K562 (cell line): ENCODE measurements around the gene ALG14. TPM values are rescaled to one million over a fixed set of nuclear protein-coding genes. Genes with fewer than 3 reads are reported as not detected.
A peak's percentile ranks its signal among the peaks of the same experiment; 100 is the strongest.

Experiments used
- FOXP1 ChIP-seq: sonication (generic); formaldehyde crosslinking; IDR thresholded peaks from 2 replicates; pipeline ENCODE4 v1.8.0; 2022; ENCODE audit warnings: mild to moderate bottlenecking, missing genetic modification reagents
- NBN ChIP-seq: fragments of 450-650 bp; IDR thresholded peaks from 2 replicates; pipeline ENCODE4 v1.6.1; 2016; ENCODE audit warnings: low read depth, mild to moderate bottlenecking
- POLR2G ChIP-seq: fragments of 200-400 bp; formaldehyde crosslinking; IDR thresholded peaks from 2 replicates; pipeline ENCODE4 v1.6.1; 2017; ENCODE audit warnings: low read depth, mild to moderate bottlenecking, antibody characterized with exemption, low read length, moderate library complexity
- SFPQ ChIP-seq: fragments of 200-400 bp; formaldehyde crosslinking; IDR thresholded peaks from 2 replicates; pipeline ENCODE4 v1.6.1; 2017; ENCODE audit warnings: mild to moderate bottlenecking, low read depth, low read length, moderate library complexity
- ZBTB12 ChIP-seq: fragments of 250-450 bp; sonication (Bioruptor Pico); IDR thresholded peaks from 2 replicates; pipeline ENCODE4 v1.4.0; 2020
- ZBTB17 ChIP-seq: fragments of 450-650 bp; formaldehyde crosslinking; IDR thresholded peaks from 2 replicates; pipeline ENCODE4 v1.4.0; 2020; ENCODE audit warnings: mild to moderate bottlenecking
- ZNF444 ChIP-seq: fragments of 250-450 bp; sonication (Bioruptor Pico); IDR thresholded peaks from 2 replicates; pipeline ENCODE4 v1.4.0; 2020; ENCODE audit warnings: mild to moderate bottlenecking, moderate library complexity
- ZNF583 ChIP-seq: fragments of 250-450 bp; sonication (Bioruptor Pico); IDR thresholded peaks from 2 replicates; pipeline ENCODE4 v1.4.0; 2020
- ZNF592 ChIP-seq: fragments of 450-650 bp; IDR thresholded peaks from 2 replicates; pipeline ENCODE4 v1.6.1; 2017; ENCODE audit warnings: antibody characterized with exemption, mild to moderate bottlenecking
- polyA plus RNA-seq, 8 experiments: library from polyadenylated mRNA; depleted of rRNA in 4 of 8; stranded (reverse) in 5 of 8; unstranded in 3 of 8; fragments of >200 nt; fragmentation: Nextera tagmentation in 2 of 8; fragmentation: Illumina TruSeq in 1 of 8; extraction: Ambion mirVana in 2 of 8; extraction: Trizol in 1 of 8; gene quantifications; 2 replicates each; pipeline versions ENCODE4 v1.2.1 to v1.2.3, GENCODE V29; 2011 to 2014; ENCODE audit warnings: inconsistent platforms in 1 of 8, missing spikeins in 1 of 8
- total RNA-seq, 7 experiments: library from RNA; depleted of rRNA in 6 of 7; stranded (reverse); fragments of >200 nt in 6 of 7; fragmentation: Illumina TruSeq in 2 of 7; extraction: Trizol in 2 of 7; gene quantifications; 2 replicates each; pipeline versions ENCODE4 v1.2.1 to v1.2.3, GENCODE V29; 2011 to 2021; ENCODE audit warnings: low replicate concordance in 1 of 7
- TF ChIP-seq, protein P1 (sequence below): sonication (generic); formaldehyde crosslinking; IDR thresholded peaks from 2 replicates; pipeline ENCODE4 v1.8.0; 2022; ENCODE audit warnings: missing genetic modification reagents, mild to moderate bottlenecking, moderate library complexity, borderline replicate concordance
- TF ChIP-seq, protein P2 (sequence below): fragments of 450-650 bp; IDR thresholded peaks from 2 replicates; pipeline ENCODE4 v1.7.0; 2016; ENCODE audit warnings: borderline replicate concordance

The ALG14 gene
- total and polyA plus RNA-seq, 9 of the 15 experiments (the other 6 are each of a cell fraction or from before 2014, with no cell fraction given) = 2.8 to 16.2 (median 4.9) TPM

DNA sequence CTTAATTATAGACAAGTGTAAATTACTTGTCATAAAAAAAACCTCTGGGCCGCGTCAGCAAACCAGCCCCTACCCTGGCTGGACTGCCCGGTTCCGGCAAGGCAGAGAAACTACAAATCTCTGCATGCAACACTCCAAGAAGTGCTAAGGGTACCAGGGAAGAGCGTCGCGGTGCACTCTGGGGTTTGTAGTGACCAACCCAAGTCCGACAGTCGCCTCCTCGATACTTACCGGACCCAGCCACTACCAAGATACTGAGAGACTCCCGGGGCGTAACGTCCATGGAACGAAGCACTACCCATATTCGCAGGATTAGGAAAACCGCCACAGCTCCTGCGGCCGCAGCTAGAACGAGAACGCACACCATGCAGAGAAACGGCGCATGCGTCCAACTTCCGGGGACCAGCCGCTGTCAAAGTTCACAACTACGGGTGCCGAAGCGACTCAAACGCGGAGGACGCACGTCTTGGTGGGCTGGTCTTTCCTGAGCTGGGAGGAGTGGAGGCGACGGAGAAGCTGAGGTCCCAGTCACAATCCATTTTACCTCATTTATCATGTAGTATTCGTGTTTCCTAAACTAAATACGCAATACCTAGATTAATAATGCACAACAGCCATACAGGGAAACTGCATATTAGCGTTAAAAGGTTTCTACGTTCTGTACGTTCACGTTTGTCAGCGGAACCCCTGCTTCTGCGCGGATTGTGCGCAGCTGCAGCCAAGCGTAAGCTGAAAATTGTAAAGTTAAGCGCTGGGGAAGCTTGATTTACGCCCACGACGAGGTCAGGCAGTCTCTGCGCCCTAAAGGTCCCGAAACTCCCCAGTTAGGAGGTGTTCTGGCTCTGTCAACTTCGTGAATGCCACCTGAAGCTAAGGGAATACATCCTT is at the start of gene ALG14 (continued):
- TF ChIP-seq ZNF592 (peak; percentile 54; the same call in 1 of the 2 replicates), POLR2G (peak; percentile 79), FOXP1 (CRISPR knock-in tag) (peak; percentile 73; the same call in 1 of the 2 replicates), ZBTB12 (CRISPR knock-in tag) (no peak), SFPQ (no peak), ZNF583 (CRISPR knock-in tag) (no peak), ZBTB17 (peak; percentile 62; the same call in 1 of the 2 replicates), ZNF444 (CRISPR knock-in tag) (0 out of 2 replicates have a peak, but pooled peaks have one; percentile 45), NBN (peak; percentile 83)
- TF ChIP-seq, protein P1, sequence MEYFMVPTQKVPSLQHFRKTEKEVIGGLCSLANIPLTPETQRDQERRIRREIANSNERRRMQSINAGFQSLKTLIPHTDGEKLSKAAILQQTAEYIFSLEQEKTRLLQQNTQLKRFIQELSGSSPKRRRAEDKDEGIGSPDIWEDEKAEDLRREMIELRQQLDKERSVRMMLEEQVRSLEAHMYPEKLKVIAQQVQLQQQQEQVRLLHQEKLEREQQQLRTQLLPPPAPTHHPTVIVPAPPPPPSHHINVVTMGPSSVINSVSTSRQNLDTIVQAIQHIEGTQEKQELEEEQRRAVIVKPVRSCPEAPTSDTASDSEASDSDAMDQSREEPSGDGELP (CRISPR knock-in tag) = peak; percentile 86
- TF ChIP-seq, protein P2, sequence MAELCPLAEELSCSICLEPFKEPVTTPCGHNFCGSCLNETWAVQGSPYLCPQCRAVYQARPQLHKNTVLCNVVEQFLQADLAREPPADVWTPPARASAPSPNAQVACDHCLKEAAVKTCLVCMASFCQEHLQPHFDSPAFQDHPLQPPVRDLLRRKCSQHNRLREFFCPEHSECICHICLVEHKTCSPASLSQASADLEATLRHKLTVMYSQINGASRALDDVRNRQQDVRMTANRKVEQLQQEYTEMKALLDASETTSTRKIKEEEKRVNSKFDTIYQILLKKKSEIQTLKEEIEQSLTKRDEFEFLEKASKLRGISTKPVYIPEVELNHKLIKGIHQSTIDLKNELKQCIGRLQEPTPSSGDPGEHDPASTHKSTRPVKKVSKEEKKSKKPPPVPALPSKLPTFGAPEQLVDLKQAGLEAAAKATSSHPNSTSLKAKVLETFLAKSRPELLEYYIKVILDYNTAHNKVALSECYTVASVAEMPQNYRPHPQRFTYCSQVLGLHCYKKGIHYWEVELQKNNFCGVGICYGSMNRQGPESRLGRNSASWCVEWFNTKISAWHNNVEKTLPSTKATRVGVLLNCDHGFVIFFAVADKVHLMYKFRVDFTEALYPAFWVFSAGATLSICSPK = peak; percentile 49; the same call in 1 of the 2 replicates
